NCI-H526 (cell line): Measurements from ENCODE around the gene MND1.
A peak's percentile ranks its signal among the peaks of the same experiment; 100 is the strongest.
"Not testable (repeated sequence)": the region's sequence is repeated elsewhere in the genome, so short reads cannot be mapped to it uniquely, and the experiment has no call there.

ENCODE experiments used
- DNase-seq, 2 experiments: peaks; one replicate each; lab custom pipeline; 2025; lab: John Stamatoyannopoulos, UW

Gene MND1

GRCh38 chr4:153403726-153404125, 59.2 kb downstream of the MND1 start:
- DNase-seq = no peak

- DNase-seq = no peak
Observed at GRCh38 chr4:153407906-153408305, 63.4 kb downstream of the MND1 start.

GRCh38 chr4:153408932-153409331, 64.4 kb downstream of the MND1 start:
- DNase-seq = no peak

- no peak for DNase-seq
Observed at GRCh38 chr4:153409412-153409811, 64.9 kb downstream of the MND1 start.

- no peak for DNase-seq
Observed at GRCh38 chr4:153409924-153410501, 65.5 kb downstream of the MND1 start.

GRCh38 chr4:153413842-153414241, 69.4 kb downstream of the MND1 start:
- DNase-seq = no peak

GRCh38 chr4:153416456-153416855, 72.0 kb downstream of the MND1 start:
- DNase-seq = not testable (repeated sequence)

- no peak for DNase-seq
Observed at GRCh38 chr4:153418121-153418520, 73.6 kb downstream of the MND1 start.

- no peak for DNase-seq
Observed at GRCh38 chr4:153418558-153418957, 74.1 kb downstream of the MND1 start.

GRCh38 chr4:153419029-153419428, 74.5 kb downstream of the MND1 start:
- no peak for DNase-seq

GRCh38 chr4:153419673-153420278, 75.3 kb downstream of the MND1 start:
- DNase-seq = no peak

- DNase-seq = no peak
Observed at GRCh38 chr4:153420361-153420760, 75.9 kb downstream of the MND1 start.

GRCh38 chr4:153421941-153422340, 77.5 kb downstream of the MND1 start:
- no peak for DNase-seq

GRCh38 chr4:153426207-153426885, 81.9 kb downstream of the MND1 start:
- no peak for DNase-seq

GRCh38 chr4:153427363-153428071, 83.0 kb downstream of the MND1 start:
- no peak for DNase-seq

- no peak for DNase-seq
Observed at GRCh38 chr4:153428941-153429475, 84.5 kb downstream of the MND1 start.

GRCh38 chr4:153432965-153433753, 88.7 kb downstream of the MND1 start:
- peak in 1 of 2 experiments; percentile 58 for DNase-seq

- no peak for DNase-seq
Observed at GRCh38 chr4:153433754-153434105, 89.2 kb downstream of the MND1 start.

GRCh38 chr4:153434190-153434589, 89.7 kb downstream of the MND1 start:
- no peak for DNase-seq

GRCh38 chr4:153438916-153439756, 94.6 kb downstream of the MND1 start:
- DNase-seq = no peak

- DNase-seq = no peak
Observed at GRCh38 chr4:153439831-153440230, 95.3 kb downstream of the MND1 start.
